HCT116 (cell line): ENCODE results near the gene SPINK5.

Experiments
- CEBPB ChIP-seq: IDR thresholded peaks from 2 replicates; pipeline ENCODE4 v1.6.1; 2012; ENCODE audit warnings: low read depth
- EZH2 ChIP-seq: fragments of 200-600 bp; sonication (generic); IDR thresholded peaks from 2 replicates; pipeline ENCODE4 v1.6.1; 2017; ENCODE audit warnings: antibody characterized with exemption, mixed run types
- EZH2phosphoT487 ChIP-seq: fragments of 200-600 bp; IDR thresholded peaks from 2 replicates; pipeline ENCODE4 v1.6.1; 2018; ENCODE audit warnings: antibody characterized with exemption, borderline replicate concordance
- POLR2A ChIP-seq: IDR thresholded peaks from 2 replicates; pipeline ENCODE4 v1.7.0; 2011; ENCODE audit warnings: borderline replicate concordance; ENCODE audit not compliant: insufficient read depth, insufficient read length; ENCODE audit errors: extremely low read depth
- POLR2AphosphoS5 ChIP-seq: IDR thresholded peaks from 2 replicates; pipeline ENCODE4 v1.6.1; 2011; ENCODE audit warnings: mild to moderate bottlenecking, low read depth, low read length, moderate library complexity
- RAD21 ChIP-seq: IDR thresholded peaks from 2 replicates; pipeline ENCODE4 v1.6.1; 2012; ENCODE audit warnings: low read depth, mild to moderate bottlenecking
- SIN3A ChIP-seq: IDR thresholded peaks from 2 replicates; pipeline ENCODE4 v1.6.1; 2012; ENCODE audit warnings: low read depth
- YY1 ChIP-seq: IDR thresholded peaks from 2 replicates; pipeline ENCODE4 v1.6.1; 2011; ENCODE audit warnings: low read length, low read depth, moderate library complexity, mild to moderate bottlenecking; ENCODE audit not compliant: insufficient replicate concordance; ENCODE audit errors: extremely low read depth
- TF ChIP-seq, protein P1 (sequence below), 3 experiments: fragments of 200-600 bp in 1 of 3; sonication (generic) in 1 of 3; IDR thresholded peaks in 2 of 3; conservative IDR thresholded peaks in 1 of 3; 2 replicates each; pipeline ENCODE4 v1.5.1; 2012 to 2017; ENCODE audit warnings: low read depth in 2 of 3, low read length in 2 of 3, antibody characterized with exemption in 1 of 3, borderline replicate concordance in 1 of 3, control low read depth in 1 of 3, mild to moderate bottlenecking in 1 of 3, mixed read lengths in 1 of 3, mixed run types in 1 of 3, moderate library complexity in 1 of 3; ENCODE audit not compliant: insufficient read depth in 1 of 3

DNA sequence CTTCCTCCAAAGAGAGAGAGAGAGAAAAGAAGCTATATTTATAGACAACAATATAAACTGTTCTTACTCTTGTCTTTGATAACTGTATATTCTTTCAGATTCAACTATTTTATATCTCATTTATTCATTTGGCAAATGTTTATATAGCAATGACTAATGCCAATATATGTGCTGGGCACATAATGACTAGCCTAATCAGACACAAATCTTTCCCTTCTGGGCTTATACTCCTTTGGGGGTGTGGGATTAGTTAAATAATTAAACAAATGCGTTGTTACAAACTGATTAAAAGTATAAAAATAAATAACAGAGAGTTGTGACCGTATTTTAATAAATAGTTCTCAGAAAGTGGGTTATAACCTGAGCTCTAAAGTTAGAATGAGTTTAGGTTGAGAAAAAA is 108.6 kb downstream of the SPINK5 start:
- TF ChIP-seq, protein P1, sequence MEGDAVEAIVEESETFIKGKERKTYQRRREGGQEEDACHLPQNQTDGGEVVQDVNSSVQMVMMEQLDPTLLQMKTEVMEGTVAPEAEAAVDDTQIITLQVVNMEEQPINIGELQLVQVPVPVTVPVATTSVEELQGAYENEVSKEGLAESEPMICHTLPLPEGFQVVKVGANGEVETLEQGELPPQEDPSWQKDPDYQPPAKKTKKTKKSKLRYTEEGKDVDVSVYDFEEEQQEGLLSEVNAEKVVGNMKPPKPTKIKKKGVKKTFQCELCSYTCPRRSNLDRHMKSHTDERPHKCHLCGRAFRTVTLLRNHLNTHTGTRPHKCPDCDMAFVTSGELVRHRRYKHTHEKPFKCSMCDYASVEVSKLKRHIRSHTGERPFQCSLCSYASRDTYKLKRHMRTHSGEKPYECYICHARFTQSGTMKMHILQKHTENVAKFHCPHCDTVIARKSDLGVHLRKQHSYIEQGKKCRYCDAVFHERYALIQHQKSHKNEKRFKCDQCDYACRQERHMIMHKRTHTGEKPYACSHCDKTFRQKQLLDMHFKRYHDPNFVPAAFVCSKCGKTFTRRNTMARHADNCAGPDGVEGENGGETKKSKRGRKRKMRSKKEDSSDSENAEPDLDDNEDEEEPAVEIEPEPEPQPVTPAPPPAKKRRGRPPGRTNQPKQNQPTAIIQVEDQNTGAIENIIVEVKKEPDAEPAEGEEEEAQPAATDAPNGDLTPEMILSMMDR (IDR thresholded peaks at IDR 0.05 in 2 of 3, conservative IDR thresholded peaks at IDR 0.05 in 1 of 3; ENCODE audit: borderline replicate concordance in 1 of 3, insufficient read depth in 1 of 3, low read depth in 2 of 3, low read length in 2 of 3), result no peak
- no peak for TF ChIP-seq POLR2A
- TF ChIP-seq SIN3A, result no peak
- TF ChIP-seq EZH2phosphoT487, result no peak
- TF ChIP-seq YY1, result no peak
- no peak for TF ChIP-seq RAD21
- no peak for TF ChIP-seq EZH2
- TF ChIP-seq POLR2AphosphoS5, result no peak
- TF ChIP-seq CEBPB, result no peak
